PC-3 (cell line): ENCODE results near the gene CHL1.

Source experiments
- CTCF ChIP-seq: fragments of 300-600 bp; sonication (generic); conservative IDR thresholded peaks from 2 replicates; pipeline ENCODE4 v1.5.1; 2017; ENCODE audit warnings: antibody characterized with exemption, low read depth, mild to moderate bottlenecking, low read length
- EZH2phosphoT487 ChIP-seq: fragments of 300-600 bp; sonication (generic); IDR thresholded peaks from 2 replicates; pipeline ENCODE4 v1.6.1; 2018; ENCODE audit warnings: mild to moderate bottlenecking, antibody characterized with exemption, low read length, borderline replicate concordance

- TF ChIP-seq CTCF = no peak
- TF ChIP-seq EZH2phosphoT487 = no peak
Measured at GRCh38 chr3:263393-263792, 66.8 kb downstream of the CHL1 start.
